GM13976 (cell line): ENCODE measurements around the gene SFR1.

Experiments
- DNase-seq: peaks from one replicate; pipeline ENCODE4 v3.0.0; 2012; ENCODE audit warnings: low spot score
- in situ Hi-C: fragments of 300-500 bp; cut with MboI; formaldehyde crosslinking; loops from one replicate; pipeline ENCODE4 v1.12.0; 2022; ENCODE audit warnings: low sequenced_read_pairs, mixed read lengths, inconsistent platforms; ENCODE audit not compliant: unreplicated experiment
- TF ChIP-seq, protein P1 (sequence below): IDR thresholded peaks from 2 replicates; pipeline ENCODE4 v1.5.1; 2012; ENCODE audit warnings: borderline replicate concordance, mild to moderate bottlenecking; ENCODE audit not compliant: insufficient read depth; ENCODE audit errors: extremely low read depth, missing control alignments, control extremely low read depth

Gene SFR1

DNA sequence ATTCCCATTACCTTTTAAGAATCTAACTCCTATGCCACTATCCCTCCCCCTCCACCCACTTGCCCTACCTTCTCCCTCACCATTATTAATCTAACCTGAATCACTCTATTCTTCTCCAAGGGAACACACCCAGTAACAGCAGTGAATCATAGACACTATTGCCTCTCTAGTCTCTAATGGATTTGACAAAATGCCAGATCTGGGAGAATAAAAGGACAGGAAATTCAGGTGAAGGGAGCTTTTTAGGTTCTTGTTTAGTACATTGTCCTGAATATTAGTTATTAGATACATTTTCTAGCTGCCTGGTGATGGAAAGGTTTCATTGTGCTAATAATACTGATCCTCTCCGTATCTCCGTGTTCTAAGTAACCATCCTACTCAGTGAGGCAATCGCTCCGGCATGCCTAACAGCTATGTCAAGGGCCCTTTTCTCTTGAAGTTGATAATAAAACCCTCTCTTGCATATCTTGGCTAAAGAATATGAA lies 4.1 kb upstream of the SFR1 start:
- no peak for DNase-seq
- in situ Hi-C loops: no loop called here
- TF ChIP-seq, protein P1, sequence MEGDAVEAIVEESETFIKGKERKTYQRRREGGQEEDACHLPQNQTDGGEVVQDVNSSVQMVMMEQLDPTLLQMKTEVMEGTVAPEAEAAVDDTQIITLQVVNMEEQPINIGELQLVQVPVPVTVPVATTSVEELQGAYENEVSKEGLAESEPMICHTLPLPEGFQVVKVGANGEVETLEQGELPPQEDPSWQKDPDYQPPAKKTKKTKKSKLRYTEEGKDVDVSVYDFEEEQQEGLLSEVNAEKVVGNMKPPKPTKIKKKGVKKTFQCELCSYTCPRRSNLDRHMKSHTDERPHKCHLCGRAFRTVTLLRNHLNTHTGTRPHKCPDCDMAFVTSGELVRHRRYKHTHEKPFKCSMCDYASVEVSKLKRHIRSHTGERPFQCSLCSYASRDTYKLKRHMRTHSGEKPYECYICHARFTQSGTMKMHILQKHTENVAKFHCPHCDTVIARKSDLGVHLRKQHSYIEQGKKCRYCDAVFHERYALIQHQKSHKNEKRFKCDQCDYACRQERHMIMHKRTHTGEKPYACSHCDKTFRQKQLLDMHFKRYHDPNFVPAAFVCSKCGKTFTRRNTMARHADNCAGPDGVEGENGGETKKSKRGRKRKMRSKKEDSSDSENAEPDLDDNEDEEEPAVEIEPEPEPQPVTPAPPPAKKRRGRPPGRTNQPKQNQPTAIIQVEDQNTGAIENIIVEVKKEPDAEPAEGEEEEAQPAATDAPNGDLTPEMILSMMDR: no peak

DNA sequence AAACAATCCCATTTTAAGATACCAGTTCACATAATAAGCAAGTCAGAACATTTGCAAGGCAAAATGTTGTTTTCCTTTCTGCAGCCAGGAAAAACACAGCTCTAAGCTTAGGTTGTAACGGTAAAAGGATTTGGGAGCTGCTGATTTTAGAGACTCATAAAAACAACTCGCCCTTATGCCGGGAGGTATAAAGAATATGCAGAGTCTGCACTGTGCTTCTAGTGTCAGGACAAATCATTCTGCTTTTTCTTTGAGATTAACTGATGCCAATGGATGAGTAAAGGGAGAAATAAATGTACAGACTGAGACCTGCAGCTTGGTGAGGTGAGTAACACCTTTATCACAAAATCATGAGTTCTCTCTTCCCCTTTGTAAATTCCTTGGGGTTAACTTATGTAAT lies 2.0 kb upstream of the SFR1 start:
- DNase-seq: no peak
- in situ Hi-C loops: no loop called here
- TF ChIP-seq, protein P1: no peak

DNA sequence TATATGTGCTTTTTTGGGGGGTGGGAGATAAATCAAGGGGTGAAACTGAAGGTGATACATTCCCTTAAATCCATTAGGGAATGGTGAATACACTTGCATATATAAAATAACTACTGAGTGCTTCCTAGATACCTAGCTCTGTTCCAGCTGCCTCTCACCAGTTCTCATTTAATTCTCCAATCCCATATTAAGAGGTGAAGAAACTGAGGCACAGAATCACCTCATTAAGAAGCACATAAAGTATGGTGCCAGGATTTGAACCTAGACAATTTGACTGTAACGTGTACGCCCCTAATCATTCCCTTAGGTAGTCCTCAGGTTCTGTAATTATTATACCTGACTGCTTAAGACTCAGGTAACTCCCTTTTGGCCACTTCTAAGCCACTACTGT lies 1.5 kb upstream of the SFR1 start:
- no peak for DNase-seq
- TF ChIP-seq, protein P1: no peak
- in situ Hi-C loops: no loop called here

DNA sequence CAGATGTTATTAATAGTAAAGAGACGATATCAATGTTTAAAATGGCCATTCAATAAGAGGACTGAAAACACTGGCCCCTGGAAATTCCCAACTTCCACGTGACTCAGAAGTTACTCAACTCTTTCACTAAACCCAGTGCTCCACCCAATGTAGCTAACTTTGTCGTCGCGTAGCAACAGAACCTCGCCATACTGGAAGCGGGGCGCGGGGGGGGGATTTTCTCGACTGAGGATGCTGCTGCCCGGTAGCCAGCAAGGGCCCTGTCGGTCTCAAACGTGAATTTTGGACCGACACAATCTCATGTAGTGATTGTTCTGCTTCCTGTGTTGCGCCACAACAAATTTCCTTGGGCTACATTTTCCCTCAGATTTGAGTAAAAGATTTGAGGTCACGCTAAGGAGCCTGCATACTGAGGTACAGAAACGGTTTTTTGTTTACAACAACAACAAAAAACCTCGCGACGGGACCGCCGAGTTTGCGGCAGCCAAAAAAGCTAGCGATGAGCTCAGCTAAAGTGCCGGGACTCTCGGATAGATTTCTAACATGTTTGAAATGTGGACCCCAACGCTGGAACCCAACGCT lies 977 bp upstream of the SFR1 start:
- TF ChIP-seq, protein P1: no peak
- in situ Hi-C loops: no loop called here
- peak; percentile 60 for DNase-seq

DNA sequence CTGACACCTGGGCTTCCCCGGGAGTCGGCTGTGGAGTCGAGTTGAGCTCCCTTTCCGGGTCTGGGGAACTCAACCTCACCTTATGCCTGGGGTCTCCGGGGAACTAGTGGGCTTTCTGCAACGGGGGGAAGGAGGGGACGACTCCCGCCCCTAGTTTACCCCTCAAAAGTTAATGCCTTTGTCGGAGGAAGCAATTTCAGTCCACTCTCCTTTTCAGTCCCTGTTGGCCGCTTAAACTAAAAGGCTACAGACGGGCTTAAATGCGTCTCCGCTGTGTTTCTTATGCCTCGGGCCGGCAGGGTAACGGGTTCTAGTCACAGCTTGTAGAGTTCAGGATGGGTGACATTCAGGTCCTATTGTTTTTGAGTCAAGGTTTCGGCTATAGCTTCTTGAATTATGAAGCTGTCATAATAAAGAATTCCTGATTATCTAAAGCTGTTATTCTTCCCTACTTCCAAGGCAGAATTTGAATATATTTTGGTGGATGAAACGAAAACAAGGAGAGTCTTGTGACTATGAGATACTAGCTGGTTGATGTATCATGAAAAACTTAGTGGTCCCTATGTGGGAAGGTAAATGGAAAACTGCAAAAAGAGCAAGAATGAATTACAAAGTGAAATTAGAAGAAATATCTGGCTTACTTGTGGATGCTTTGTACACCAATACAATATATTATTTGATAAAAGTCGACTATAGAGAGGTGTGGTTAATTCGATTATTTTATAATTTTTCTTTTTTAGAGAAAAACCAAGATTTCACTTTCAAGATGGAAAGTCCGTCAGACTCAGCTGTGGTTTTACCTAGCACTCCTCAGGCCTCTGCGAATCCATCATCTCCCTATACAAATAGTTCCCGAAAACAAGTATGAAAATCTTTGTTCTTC lies 495 bp downstream of the SFR1 start:
- DNase-seq: peak; percentile 14
- TF ChIP-seq, protein P1: no peak
- in situ Hi-C loops: no loop called here

GRCh38 chr10:104123397-104123796 lies 1.4 kb downstream of the SFR1 start:
- TF ChIP-seq, protein P1: peak; percentile 15
- peak; percentile 27 for DNase-seq
- in situ Hi-C loops: no loop called here

GRCh38 chr10:104127411-104127810 lies 5.4 kb downstream of the SFR1 start:
- in situ Hi-C loops: no loop called here
- no peak for DNase-seq
- TF ChIP-seq, protein P1: no peak
